Stimulated activated CD4-positive, alpha-beta T cell treated with anti-CD3 and anti-CD28 coated beads, Interleukin-1b, Interleukin-23, amount 100 ng/mL, for 24 hours (primary cell): ENCODE data around the gene CSTPP1.
"Not testable (repeated sequence)": the region's sequence is repeated elsewhere in the genome, so short reads cannot be mapped to it uniquely, and the experiment has no call there.

Experiments
- DNase-seq, 4 experiments: peaks; one replicate each; pipeline ENCODE4 v3.0.0-alpha.2; 2020; ENCODE audit warnings: low read depth in 4 of 4, low spot score in 1 of 4

Gene CSTPP1

GRCh38 chr11:47178316-47178715 lies 241.8 kb downstream of the CSTPP1 start:
- DNase-seq = no peak

DNA sequence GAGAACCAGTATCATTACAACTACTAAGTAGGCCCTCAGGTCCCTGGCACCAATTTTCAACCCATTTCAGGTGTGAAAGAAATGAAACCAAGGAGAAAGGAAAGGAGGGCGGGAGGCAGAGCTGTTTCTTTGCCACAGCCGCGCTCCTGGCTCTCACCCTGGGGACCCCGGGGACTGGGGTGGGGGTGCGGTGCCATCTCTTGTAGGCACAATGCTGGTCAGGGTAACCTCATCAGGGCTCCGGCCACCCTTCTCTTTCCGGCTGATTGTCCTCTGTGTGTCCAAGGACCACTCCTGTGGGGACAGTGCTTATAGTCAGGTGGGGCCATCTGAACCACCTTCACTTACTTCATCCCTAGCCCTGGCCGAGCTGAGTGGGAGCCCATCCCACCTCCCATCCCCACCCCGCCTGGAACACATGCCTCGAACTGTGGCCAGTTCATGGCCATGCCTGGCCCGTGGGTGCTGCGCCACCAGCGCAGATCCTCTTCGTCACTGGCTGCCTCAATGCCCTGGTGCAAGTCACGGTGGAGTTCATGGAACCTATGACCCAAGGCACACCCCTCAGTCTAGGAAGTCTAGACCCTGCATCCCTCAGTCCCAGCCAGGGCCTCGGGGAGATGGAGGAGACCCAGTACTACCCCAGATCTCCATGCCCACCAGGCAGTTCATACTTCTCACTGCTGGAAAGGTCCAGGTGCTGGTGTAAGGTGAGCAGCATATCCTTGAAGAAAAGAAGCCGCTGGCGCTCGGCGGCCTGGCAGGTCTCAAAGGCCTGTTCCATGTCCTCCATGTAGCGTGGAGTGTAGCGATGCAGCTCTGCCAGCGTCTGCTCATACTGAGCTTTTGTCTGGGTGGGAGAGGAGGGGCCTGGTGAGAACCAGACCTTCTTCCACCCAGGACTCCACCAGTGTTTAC lies 242.4 kb downstream of the CSTPP1 start:
- no peak for DNase-seq

DNA sequence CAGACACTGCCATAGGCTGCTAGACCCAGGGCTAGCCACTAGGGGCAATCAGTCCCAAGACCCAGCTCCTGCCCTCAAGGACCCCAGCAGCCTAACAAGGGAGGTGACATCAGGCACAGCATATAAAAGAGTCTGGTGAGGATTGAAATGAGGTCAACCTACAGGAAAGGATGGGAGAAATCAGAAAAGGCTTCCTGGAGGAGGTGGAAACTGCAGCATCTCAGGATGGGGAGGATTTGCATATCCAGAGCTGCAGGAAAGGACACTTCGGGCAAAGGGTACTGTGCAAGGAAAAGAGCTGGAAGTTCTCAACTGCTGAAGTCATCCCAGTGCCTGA lies 243.1 kb downstream of the CSTPP1 start:
- no peak for DNase-seq

DNA sequence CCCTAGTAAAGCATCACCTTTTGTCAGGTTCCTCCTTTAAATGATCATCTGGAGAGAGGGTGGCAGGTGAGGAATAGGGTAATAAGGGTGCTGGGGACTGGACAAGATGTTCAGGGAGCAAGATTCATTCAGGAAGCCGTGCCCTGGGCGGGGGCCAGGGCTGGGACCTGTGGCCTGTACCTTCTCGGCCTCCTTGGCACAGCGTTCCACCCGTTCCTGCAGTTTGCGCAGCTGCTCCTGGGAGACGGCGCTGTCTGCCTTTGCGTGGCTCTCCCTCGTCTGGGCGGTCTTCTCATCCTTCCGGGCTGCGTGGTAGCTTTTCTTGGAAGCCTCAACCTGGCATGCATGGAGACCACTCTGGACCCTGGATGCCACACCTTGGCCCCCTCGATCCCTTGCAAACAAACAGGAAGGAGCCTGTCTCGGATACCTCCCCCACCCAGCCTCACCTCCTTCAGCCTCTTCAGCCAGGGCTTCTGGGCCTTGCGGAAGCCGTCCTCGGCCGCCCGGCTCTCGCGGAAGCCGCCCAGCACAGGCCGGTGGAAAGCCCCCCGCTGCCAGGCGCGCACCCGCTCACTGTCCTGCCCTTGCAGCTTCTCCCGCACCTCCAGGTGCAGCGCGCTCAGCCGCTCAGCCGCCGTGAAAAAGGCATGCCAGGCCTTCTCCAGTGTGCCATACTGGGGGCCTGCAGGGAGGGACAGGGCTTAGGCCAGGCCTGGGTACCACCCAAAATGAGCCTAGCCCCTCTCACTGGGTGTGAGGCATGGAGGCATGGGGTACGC lies 243.6 kb downstream of the CSTPP1 start:
- no peak for DNase-seq

DNA sequence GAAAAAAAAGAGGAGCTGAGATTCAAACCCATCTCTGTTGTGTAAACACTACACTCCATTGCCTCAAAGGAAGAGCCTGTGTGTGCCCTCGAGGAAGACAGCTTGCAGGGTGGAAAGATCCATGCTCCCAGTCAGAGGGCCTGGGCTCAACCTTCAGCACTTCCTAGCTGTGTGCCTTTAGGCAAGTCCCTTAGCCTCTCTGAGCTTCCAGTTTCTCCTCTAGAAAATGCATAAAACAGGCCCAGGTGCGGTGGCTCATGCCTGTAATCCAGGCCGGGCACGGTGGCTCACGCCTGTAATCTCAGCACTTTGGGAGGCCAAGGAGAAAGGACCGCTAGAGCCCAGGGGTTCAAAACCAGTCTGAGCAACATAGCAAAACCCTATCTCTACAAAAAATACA lies 244.7 kb downstream of the CSTPP1 start:
- DNase-seq = no peak

DNA sequence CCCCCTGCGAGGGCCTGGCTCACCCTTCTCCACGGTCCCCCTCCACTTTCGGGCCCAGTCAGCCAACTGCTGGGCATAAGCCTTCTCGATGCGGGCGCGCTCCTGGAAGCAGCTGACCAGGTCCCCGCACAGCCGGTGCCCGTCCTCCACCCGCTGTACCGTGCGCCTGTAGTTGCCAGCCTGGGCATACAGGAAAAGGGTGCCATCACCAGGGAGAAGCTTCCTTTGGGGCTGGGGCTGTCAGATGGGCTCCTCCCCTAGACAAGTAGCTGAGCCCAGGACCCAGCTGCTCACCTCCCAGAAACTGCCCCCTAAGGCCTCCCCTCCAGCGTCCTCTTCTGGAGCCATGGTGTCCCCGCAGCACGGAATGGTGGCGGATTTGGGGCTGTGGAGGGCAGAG lies 245.8 kb downstream of the CSTPP1 start:
- no peak for DNase-seq

DNA sequence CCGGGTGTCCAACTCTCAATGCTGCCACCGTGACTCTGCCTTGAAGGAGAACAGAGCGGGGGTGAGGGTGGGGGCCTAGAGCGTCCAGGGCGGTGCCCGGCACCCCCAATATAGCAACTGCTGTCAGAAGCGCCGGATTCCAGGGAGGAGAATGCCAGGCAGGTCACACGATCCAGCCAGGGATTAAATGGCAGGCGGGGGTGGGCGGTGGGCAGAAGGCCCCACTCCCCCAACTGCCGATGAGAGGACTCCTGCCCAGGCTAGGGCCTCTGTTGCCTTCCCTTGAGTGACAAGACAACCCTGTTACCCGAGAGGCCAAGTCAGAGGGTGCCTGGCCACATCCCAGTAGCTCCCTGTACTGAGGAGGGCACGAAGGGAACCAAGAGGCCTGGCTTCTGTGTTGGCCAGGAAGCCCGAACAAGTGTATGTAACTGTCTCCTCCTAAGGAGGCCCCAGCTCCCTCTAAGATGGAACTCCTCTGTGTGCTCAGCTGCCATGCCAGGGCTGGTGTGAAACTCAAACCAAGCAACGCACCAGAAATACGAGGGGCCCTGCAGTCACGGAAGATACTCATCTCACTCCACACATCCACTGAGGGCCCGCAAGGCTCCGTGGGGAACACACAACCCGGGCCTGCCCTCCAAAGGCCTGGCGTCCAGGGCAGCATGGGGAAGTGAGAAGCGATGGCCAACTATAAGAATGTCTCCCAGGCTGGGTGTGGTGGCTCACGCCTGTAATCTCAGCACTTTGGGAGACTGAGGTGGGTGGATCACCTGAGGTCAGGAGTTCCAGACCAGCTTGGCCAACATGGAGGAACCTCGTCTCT lies 246.7 kb downstream of the CSTPP1 start:
- DNase-seq = no peak

GRCh38 chr11:47183969-47184368 lies 247.4 kb downstream of the CSTPP1 start:
- no peak for DNase-seq

DNA sequence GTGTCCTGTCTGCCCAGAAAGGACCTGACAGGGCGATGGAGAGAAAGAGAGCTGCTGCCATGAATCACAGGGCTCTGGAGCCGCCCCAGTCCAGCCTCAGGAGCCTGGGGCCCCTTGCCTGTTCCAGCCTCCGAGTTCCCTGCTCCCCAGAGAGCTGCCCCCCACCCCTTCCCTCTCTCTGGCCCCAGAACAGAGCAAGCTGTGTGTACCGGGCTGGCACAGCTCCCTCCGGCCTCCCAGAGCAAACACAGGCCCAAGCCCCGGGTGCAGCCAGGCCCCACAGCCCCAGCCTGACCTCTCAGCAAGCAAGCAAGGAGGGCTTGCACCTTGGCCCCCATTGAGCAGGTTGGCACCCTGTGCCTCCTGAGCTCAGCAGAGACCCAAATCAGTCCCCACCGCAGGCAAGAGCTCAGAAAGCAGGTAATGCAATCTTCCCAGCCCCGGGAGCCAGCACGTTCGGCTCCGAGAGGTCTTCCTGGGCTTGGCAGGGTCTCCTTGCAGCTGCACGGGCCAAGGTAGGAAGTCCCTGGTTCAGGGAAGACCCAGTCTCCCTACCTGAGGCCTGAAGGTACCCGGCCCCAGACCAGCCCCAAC lies 248.2 kb downstream of the CSTPP1 start:
- no peak for DNase-seq

GRCh38 chr11:47185305-47186075 lies 248.9 kb downstream of the CSTPP1 start:
- no peak for DNase-seq

DNA sequence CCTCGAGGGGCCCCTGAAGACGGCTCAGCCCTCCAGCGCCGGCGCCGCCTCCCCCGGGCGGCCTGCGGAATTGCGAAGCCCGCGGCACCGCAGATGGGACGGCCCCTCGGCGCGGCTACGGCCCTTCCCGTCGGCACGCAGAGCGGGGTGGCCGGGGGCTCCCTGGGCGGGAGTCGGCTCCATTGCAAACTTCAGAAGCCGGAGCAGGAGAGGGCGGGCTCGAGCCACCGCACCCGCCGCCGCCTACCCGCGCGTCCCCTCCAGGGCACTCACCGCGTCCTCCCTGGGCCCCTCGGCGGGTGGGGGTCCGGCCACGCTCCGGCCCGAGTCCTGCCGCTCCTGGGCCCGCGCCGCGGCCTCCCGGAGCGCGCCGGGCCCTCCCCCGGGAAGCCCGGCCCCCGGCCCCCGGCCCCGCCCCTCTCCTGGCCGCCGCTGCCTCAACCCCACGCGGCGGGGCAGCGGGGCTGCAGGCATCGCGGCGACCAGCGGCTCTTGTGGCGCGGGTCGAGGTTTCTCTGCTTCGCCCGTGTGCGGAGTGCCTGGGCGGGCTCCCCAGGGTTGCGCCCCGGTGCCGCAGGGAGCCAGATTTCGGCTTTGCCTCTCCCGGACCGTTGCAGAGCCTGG lies 249.6 kb downstream of the CSTPP1 start, which contains the start of gene PACSIN3:
Gene PACSIN3 (minus strand): TSS at position 359 of the 624 bp plus-strand sequence. CDS start 3,707 bp downstream, outside the sequence.
- DNase-seq = peak in 1 of 4 experiments; percentile 52

- DNase-seq = peak in 1 of 4 experiments; percentile 51
Observed at GRCh38 chr11:47186700-47187695, 250.4 kb downstream of the CSTPP1 start.

DNA sequence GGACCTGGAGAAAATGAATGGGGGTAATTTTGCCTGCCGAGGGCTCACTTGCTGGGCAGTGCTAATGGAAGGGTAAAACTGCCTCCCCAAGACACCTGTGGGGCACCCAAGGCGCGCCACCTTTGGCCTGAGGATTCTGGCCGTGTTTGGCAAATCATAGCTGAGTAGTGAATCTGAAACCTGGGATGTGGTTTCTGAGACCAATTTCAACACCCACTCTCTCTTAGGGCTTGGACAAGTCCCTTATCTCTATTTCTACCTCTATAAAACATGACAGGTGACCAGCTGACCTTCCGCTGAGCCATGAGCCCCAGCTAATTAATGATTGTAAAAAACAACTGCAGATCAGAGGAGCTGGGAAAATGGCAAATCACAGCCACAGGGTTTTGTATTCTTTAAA lies 251.2 kb downstream of the CSTPP1 start:
- no peak for DNase-seq

GRCh38 chr11:47188259-47188658 lies 251.7 kb downstream of the CSTPP1 start:
- DNase-seq = no peak

DNA sequence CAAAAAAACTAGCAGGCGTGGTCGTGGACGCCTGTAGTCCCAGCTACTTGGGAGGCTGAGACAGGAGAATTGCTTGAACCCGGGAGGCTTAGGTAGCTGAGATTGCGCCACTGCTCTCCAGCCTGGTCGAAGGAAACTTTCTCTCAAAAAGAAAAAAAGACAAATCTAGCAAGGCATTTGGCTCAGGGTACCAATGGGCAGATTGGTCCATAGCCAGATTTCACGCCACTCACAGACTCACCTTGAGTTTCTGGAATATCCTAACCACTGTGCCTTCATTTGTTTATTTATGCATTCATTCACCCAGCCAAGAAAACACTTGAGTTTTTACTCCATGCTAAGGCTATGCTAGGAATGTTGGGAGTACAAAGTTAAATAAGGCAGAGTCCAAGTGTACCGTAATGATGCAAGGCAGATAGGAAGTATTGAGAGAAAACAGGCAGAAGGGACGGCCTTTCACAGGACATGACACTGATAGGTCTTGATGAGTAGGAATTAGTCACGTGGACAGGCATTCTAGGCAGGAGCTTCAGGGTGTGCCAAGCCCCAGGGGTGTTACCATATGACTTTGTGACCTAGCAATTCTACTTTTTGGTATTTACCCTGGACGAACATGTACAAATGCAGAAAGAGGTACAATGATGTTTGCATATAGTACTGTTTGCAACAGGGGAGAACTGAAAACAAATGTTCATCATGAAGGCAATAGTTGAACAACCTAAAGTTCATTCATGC lies 252.7 kb downstream of the CSTPP1 start:
- DNase-seq = no peak

GRCh38 chr11:47191137-47191536 lies 254.6 kb downstream of the CSTPP1 start:
- DNase-seq = not testable (repeated sequence)

DNA sequence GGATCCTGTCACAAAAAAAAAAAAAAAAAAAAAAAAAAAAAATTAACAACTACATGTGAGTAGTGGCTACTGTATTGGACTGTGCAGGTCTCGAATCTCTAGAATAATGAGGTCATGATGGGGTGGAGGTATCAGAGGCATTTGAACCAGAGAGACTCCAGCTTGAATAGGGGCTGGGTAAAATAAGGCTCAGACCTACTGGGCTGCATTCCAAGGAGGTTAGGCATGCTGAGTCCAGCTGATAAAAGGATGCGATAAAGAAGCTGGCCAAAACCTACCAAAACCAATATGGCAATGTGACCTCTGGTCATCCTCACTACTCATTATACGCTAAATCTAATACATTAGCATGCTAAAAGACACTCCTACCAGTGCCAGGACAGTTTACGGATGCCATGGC lies 255.6 kb downstream of the CSTPP1 start:
- no peak for DNase-seq

GRCh38 chr11:47198161-47198560 lies 261.6 kb downstream of the CSTPP1 start:
- DNase-seq = not testable (repeated sequence)
